WTC11 (cell line): Measurements from ENCODE around the gene IFNAR2. TPM values are rescaled to one million over a fixed set of nuclear protein-coding genes. Genes with fewer than 3 reads are reported as not detected.

Experiments
- ATAC-seq: fragments of 200-7000 bp; cut with Tn5 transposase; 2 replicates; pipeline ENCODE4 v1.10.0; 2021; ENCODE audit warnings: mild to moderate bottlenecking, moderate library complexity
- CTCF ChIA-PET: fragments of 300-600 bp; sonication (Branson Sonifier 250); formaldehyde crosslinking; loops from one replicate; lab custom pipeline; 2021; ENCODE audit warnings: antibody characterized with exemption; lab: Charles Lee
- POLR2A ChIA-PET: fragments of 350-600 bp; sonication (Branson Sonifier 250); formaldehyde crosslinking; loops from one replicate; lab custom pipeline; 2021; ENCODE audit warnings: antibody characterized with exemption; lab: Charles Lee
- DNase-seq: peaks from one replicate; pipeline ENCODE4 v3.0.0; 2021; ENCODE audit warnings: low spot score
- H3K27ac Mint-ChIP-seq: 2 replicates; pipeline ENCODE4 v1.8.0; 2021; ENCODE audit warnings: mixed read lengths
- H3K27me3 Mint-ChIP-seq: 2 replicates; pipeline ENCODE4 v1.8.0; 2021; ENCODE audit warnings: low read depth, mild to moderate bottlenecking, moderate library complexity, mixed read lengths
- H3K36me3 Mint-ChIP-seq: 2 replicates; pipeline ENCODE4 v1.8.0; 2021; ENCODE audit warnings: mixed read lengths
- H3K4me1 Mint-ChIP-seq: 2 replicates; pipeline ENCODE4 v1.8.0; 2022; ENCODE audit warnings: mixed read lengths
- H3K4me3 Mint-ChIP-seq: 2 replicates; pipeline ENCODE4 v1.8.0; 2021; ENCODE audit warnings: mild to moderate bottlenecking, moderate library complexity, mixed read lengths
- H3K9me3 Mint-ChIP-seq: 2 replicates; pipeline ENCODE4 v1.8.0; 2021; ENCODE audit warnings: mixed read lengths
- AR ChIP-seq: fragments of 250-450 bp; sonication (Bioruptor Pico); IDR thresholded peaks from 2 replicates; pipeline ENCODE4 v1.9.0; 2021; ENCODE audit warnings: mild to moderate bottlenecking
- CBFB ChIP-seq: sonication (generic); formaldehyde crosslinking; IDR thresholded peaks from 2 replicates; pipeline ENCODE4 v1.8.1; 2022; ENCODE audit warnings: mild to moderate bottlenecking, low read depth, missing genetic modification reagents
- CDX4 ChIP-seq: fragments of 250-450 bp; sonication (Bioruptor Pico); IDR thresholded peaks from 2 replicates; pipeline ENCODE4 v1.9.0; 2021; ENCODE audit warnings: moderate library complexity, mild to moderate bottlenecking, inconsistent platforms, borderline replicate concordance
- ERG ChIP-seq: fragments of 250-450 bp; sonication (Bioruptor Pico); IDR thresholded peaks from 2 replicates; pipeline ENCODE4 v1.8.0; 2021; ENCODE audit warnings: mild to moderate bottlenecking
- ESRRA ChIP-seq: sonication (generic); formaldehyde crosslinking; IDR thresholded peaks from 2 replicates; pipeline ENCODE4 v1.8.1; 2022; ENCODE audit warnings: mild to moderate bottlenecking, missing genetic modification reagents, borderline replicate concordance
- FOXJ3 ChIP-seq: sonication (generic); formaldehyde crosslinking; IDR thresholded peaks from 2 replicates; pipeline ENCODE4 v1.9.0; 2021; ENCODE audit warnings: missing genetic modification reagents, mild to moderate bottlenecking, borderline replicate concordance
- FOXP1 ChIP-seq: sonication (generic); formaldehyde crosslinking; IDR thresholded peaks from 2 replicates; pipeline ENCODE4 v1.8.0; 2022; ENCODE audit warnings: missing genetic modification reagents, mild to moderate bottlenecking, moderate library complexity, borderline replicate concordance
- FOXP4 ChIP-seq: sonication (generic); formaldehyde crosslinking; IDR thresholded peaks from 2 replicates; pipeline ENCODE4 v1.8.0; 2022; ENCODE audit warnings: mild to moderate bottlenecking, missing genetic modification reagents
- GRHL2 ChIP-seq: fragments of 250-450 bp; sonication (Bioruptor Pico); IDR thresholded peaks from 2 replicates; pipeline ENCODE4 v1.8.0; 2022; ENCODE audit warnings: mild to moderate bottlenecking, moderate library complexity; ENCODE audit not compliant: insufficient replicate concordance, severe bottlenecking
- GTF2I ChIP-seq: fragments of 250-450 bp; sonication (Bioruptor Pico); conservative IDR thresholded peaks from 2 replicates; pipeline ENCODE4 v1.4.0; 2021; ENCODE audit warnings: mild to moderate bottlenecking
- KAT7 ChIP-seq: sonication (generic); formaldehyde crosslinking; IDR thresholded peaks from 2 replicates; pipeline ENCODE4 v1.8.1; 2023; ENCODE audit warnings: missing genetic modification reagents, mild to moderate bottlenecking, borderline replicate concordance
- MLX ChIP-seq: sonication (generic); formaldehyde crosslinking; IDR thresholded peaks from 2 replicates; pipeline ENCODE4 v1.8.1; 2023; ENCODE audit warnings: mild to moderate bottlenecking, missing genetic modification reagents, moderate library complexity
- NR3C1 ChIP-seq: sonication (generic); formaldehyde crosslinking; conservative IDR thresholded peaks from 2 replicates; pipeline ENCODE4 v1.8.1; 2023; ENCODE audit warnings: low read depth, mild to moderate bottlenecking, missing genetic modification reagents
- OVOL2 ChIP-seq: fragments of 250-450 bp; sonication (Bioruptor Pico); IDR thresholded peaks from 2 replicates; pipeline ENCODE4 v1.9.0; 2021; ENCODE audit warnings: mild to moderate bottlenecking, borderline replicate concordance
- PRDM15 ChIP-seq: sonication (generic); formaldehyde crosslinking; IDR thresholded peaks from 2 replicates; pipeline ENCODE4 v1.8.0; 2022; ENCODE audit warnings: missing genetic modification reagents
- SMAD3 ChIP-seq: sonication (generic); formaldehyde crosslinking; IDR thresholded peaks from 2 replicates; pipeline ENCODE4 v1.8.0; 2022; ENCODE audit warnings: missing genetic modification reagents, mild to moderate bottlenecking, borderline replicate concordance
- ZNF232 ChIP-seq: sonication (generic); formaldehyde crosslinking; IDR thresholded peaks from 2 replicates; pipeline ENCODE4 v1.8.0; 2022; ENCODE audit warnings: mild to moderate bottlenecking, missing genetic modification reagents
- ZNF263 ChIP-seq: sonication (generic); formaldehyde crosslinking; IDR thresholded peaks from 2 replicates; pipeline ENCODE4 v1.8.1; 2022; ENCODE audit warnings: low read depth, mild to moderate bottlenecking, moderate library complexity, missing genetic modification reagents
- total RNA-seq: library from RNA; stranded (reverse); gene quantifications from 3 replicates; pipeline ENCODE4 v1.2.3, GENCODE V29; 2021

Gene IFNAR2
- total RNA-seq, 1 experiment from 2014 or later: 13.3 TPM

- no peaks in the 10 kb centered on the region for H3K36me3 Mint-ChIP-seq
- ATAC-seq (no peak), DNase-seq (no peak)
- H3K4me3 Mint-ChIP-seq: no peak overlapping the region
- ChIA-PET POLR2A (no interaction called here), CTCF (no interaction called here)
- H3K27me3 Mint-ChIP-seq: no peaks in the 10 kb centered on the region; the same call in 1 of the 2 replicates
- no peak overlapping the region for H3K27ac Mint-ChIP-seq
- H3K4me1 Mint-ChIP-seq: peaks cover 26% of the 10 kb centered on the region
- TF ChIP-seq AR (CRISPR knock-in tag): no peak
- TF ChIP-seq ESRRA (CRISPR knock-in tag): no peak
- TF ChIP-seq GRHL2 (CRISPR knock-in tag): no peak
- no peak for TF ChIP-seq ZNF263 (CRISPR knock-in tag)
- no peak for TF ChIP-seq PRDM15 (CRISPR knock-in tag)
- no peak for TF ChIP-seq FOXJ3 (CRISPR knock-in tag)
- no peak for TF ChIP-seq CDX4 (CRISPR knock-in tag)
- TF ChIP-seq MLX (CRISPR knock-in tag): no peak
- no peak for TF ChIP-seq ERG (CRISPR knock-in tag)
- TF ChIP-seq, all 79 proteins: peak for 0
- H3K9me3 Mint-ChIP-seq: no peaks in the 10 kb centered on the region
Observed at GRCh38 chr21:33268737-33269441, 39.2 kb downstream of the IFNAR2 start.

- Mint-ChIP-seq H3K4me1 (peaks cover 10% of the 10 kb centered on the region), H3K4me3 (no peak overlapping the region), H3K36me3 (no peaks in the 10 kb centered on the region), H3K27ac (no peak overlapping the region)
- POLR2A ChIA-PET: no interaction called here
- CTCF ChIA-PET: no interaction called here
- no peak for ATAC-seq
- TF ChIP-seq NR3C1 (CRISPR knock-in tag) (no peak), OVOL2 (CRISPR knock-in tag) (no peak), GTF2I (CRISPR knock-in tag) (no peak), ZNF232 (CRISPR knock-in tag) (no peak), FOXP1 (no peak), CBFB (CRISPR knock-in tag) (no peak), SMAD3 (CRISPR knock-in tag) (no peak), KAT7 (no peak), FOXP4 (CRISPR knock-in tag) (no peak)
- TF ChIP-seq, all 79 proteins: peak for 0
- Mint-ChIP-seq H3K27me3 (no peaks in the 10 kb centered on the region), H3K9me3 (no peaks in the 10 kb centered on the region)
- DNase-seq: no peak
Observed at GRCh38 chr21:33270986-33271385, 41.2 kb downstream of the IFNAR2 start.
